GM23338 (cell line): Measurements from ENCODE around the gene SLAMF8. TPM values are rescaled to one million over a fixed set of nuclear protein-coding genes. Genes with fewer than 3 reads are reported as not detected.

Experiments used
- ATAC-seq: fragments of 200-7000 bp; cut with Tn5 transposase; 3 replicates; pipeline ENCODE4 v1.9.1; 2020
- DNase-seq: peaks from one replicate; pipeline ENCODE4 v3.0.0-alpha.2; 2015; ENCODE audit warnings: low spot score
- H2AFZ ChIP-seq: fragments of 200-600 bp; sonication (generic); 2 replicates; pipeline ENCODE4 v1.8.0; 2016; ENCODE audit warnings: antibody characterized with exemption, mild to moderate bottlenecking, moderate library complexity
- H3F3A ChIP-seq: fragments of 200-600 bp; sonication (generic); replicated peaks from 2 replicates; pipeline ENCODE4 v1.8.0; 2017; ENCODE audit warnings: antibody characterized with exemption, mixed run types, low read depth
- H3K27ac ChIP-seq: fragments of 200-600 bp; sonication (generic); 2 replicates; pipeline ENCODE4 v1.6.1; 2016; ENCODE audit warnings: low read depth
- H3K27me3 ChIP-seq: fragments of 200-600 bp; sonication (generic); 2 replicates; pipeline ENCODE4 v1.8.0; 2016; ENCODE audit warnings: mild to moderate bottlenecking, mixed run types, moderate library complexity; ENCODE audit not compliant: insufficient read depth
- H3K36me3 ChIP-seq: fragments of 200-600 bp; sonication (generic); 2 replicates; pipeline ENCODE4 v1.8.0; 2016; ENCODE audit warnings: mild to moderate bottlenecking; ENCODE audit not compliant: insufficient read depth
- H3K4me1 ChIP-seq: fragments of 200-600 bp; sonication (generic); 2 replicates; pipeline ENCODE4 v1.8.0; 2016; ENCODE audit warnings: mild to moderate bottlenecking, moderate library complexity; ENCODE audit not compliant: insufficient read depth
- H3K4me2 ChIP-seq: fragments of 200-600 bp; sonication (generic); 2 replicates; pipeline ENCODE4 v1.7.1; 2017; ENCODE audit warnings: mixed run types
- H3K4me3 ChIP-seq: fragments of 200-600 bp; sonication (generic); 2 replicates; pipeline ENCODE4 v1.6.1; 2016; ENCODE audit warnings: mixed run types
- H3K79me2 ChIP-seq: fragments of 200-600 bp; sonication (generic); replicated peaks from 2 replicates; pipeline ENCODE4 v1.8.0; 2017; ENCODE audit warnings: mild to moderate bottlenecking; ENCODE audit not compliant: insufficient read depth
- H3K9me2 ChIP-seq: fragments of 200-600 bp; sonication (generic); 2 replicates; pipeline ENCODE4 v1.8.0; 2017; ENCODE audit not compliant: insufficient read depth
- H4K20me1 ChIP-seq: fragments of 200-600 bp; sonication (generic); replicated peaks from 2 replicates; pipeline ENCODE4 v1.8.0; 2017; ENCODE audit warnings: mild to moderate bottlenecking; ENCODE audit not compliant: insufficient read depth
- H3K27ac Mint-ChIP-seq: 2 replicates; pipeline ENCODE4 v1.8.0; 2020; ENCODE audit warnings: inconsistent platforms, mild to moderate bottlenecking, moderate library complexity, mixed read lengths
- H3K27me3 Mint-ChIP-seq: 3 replicates; pipeline ENCODE4 v1.8.0; 2022; ENCODE audit warnings: low read depth, mild to moderate bottlenecking, moderate library complexity, mixed read lengths, inconsistent platforms; ENCODE audit not compliant: insufficient read depth, poor library complexity
- H3K36me3 Mint-ChIP-seq: 3 replicates; pipeline ENCODE4 v1.8.0; 2021; ENCODE audit warnings: low read depth, mild to moderate bottlenecking, inconsistent platforms, moderate library complexity, mixed read lengths
- H3K4me1 Mint-ChIP-seq: 3 replicates; pipeline ENCODE4 v1.8.0; 2020; ENCODE audit warnings: mild to moderate bottlenecking, inconsistent platforms, mixed read lengths
- H3K4me3 Mint-ChIP-seq: 3 replicates; pipeline ENCODE4 v1.8.0; 2021; ENCODE audit warnings: moderate library complexity, mild to moderate bottlenecking, inconsistent platforms, mixed read lengths
- H3K9me3 Mint-ChIP-seq: 3 replicates; pipeline ENCODE4 v1.8.0; 2020; ENCODE audit warnings: moderate library complexity, mild to moderate bottlenecking, inconsistent platforms, mixed read lengths
- CREB1 ChIP-seq: fragments of 250-450 bp; sonication (Bioruptor Pico); IDR thresholded peaks from 2 replicates; pipeline ENCODE4 v1.5.0; 2020; ENCODE audit warnings: low read depth, mild to moderate bottlenecking, moderate library complexity
- CTCF ChIP-seq, 2 experiments: fragments of 200-600 bp in 1 of 2; sonication (generic) in 1 of 2; conservative IDR thresholded peaks; 2 replicates each; pipeline versions ENCODE4 v1.5.1 to v1.6.1; 2016 to 2017; ENCODE audit warnings: antibody characterized with exemption in 2 of 2, low read depth in 2 of 2, mild to moderate bottlenecking in 2 of 2, moderate library complexity in 1 of 2
- ETS1 ChIP-seq: IDR thresholded peaks from 2 replicates; pipeline ENCODE4 v1.6.1; 2016; ENCODE audit warnings: antibody characterized with exemption
- EZH2 ChIP-seq: fragments of 200-600 bp; sonication (generic); IDR thresholded peaks from one replicate; pipeline ENCODE4 v1.8.0; 2017; ENCODE audit warnings: antibody characterized with exemption, mild to moderate bottlenecking, low read depth; ENCODE audit not compliant: unreplicated experiment
- JUNB ChIP-seq: IDR thresholded peaks from one replicate; pipeline ENCODE4 v1.6.1; 2016; ENCODE audit warnings: antibody characterized with exemption; ENCODE audit not compliant: unreplicated experiment
- NANOG ChIP-seq: IDR thresholded peaks from 2 replicates; pipeline ENCODE4 v1.6.1; 2016; ENCODE audit warnings: antibody characterized with exemption, borderline replicate concordance
- POLR2AphosphoS5 ChIP-seq: IDR thresholded peaks from 2 replicates; pipeline ENCODE4 v1.6.1; 2016; ENCODE audit warnings: antibody characterized with exemption, low read depth
- REST ChIP-seq: IDR thresholded peaks from one replicate; pipeline ENCODE4 v1.6.1; 2018; ENCODE audit warnings: antibody characterized with exemption; ENCODE audit not compliant: unreplicated experiment
- STAT1 ChIP-seq: IDR thresholded peaks from one replicate; pipeline ENCODE4 v1.6.1; 2016; ENCODE audit warnings: antibody characterized with exemption; ENCODE audit not compliant: unreplicated experiment
- ZNF114 ChIP-seq: fragments of 250-450 bp; sonication (Bioruptor Pico); IDR thresholded peaks from 2 replicates; pipeline ENCODE4 v1.5.0; 2020; ENCODE audit warnings: mild to moderate bottlenecking, moderate library complexity
- ZNF462 ChIP-seq: fragments of 250-450 bp; sonication (Bioruptor Pico); IDR thresholded peaks from 2 replicates; pipeline ENCODE4 v1.5.0; 2020; ENCODE audit warnings: mild to moderate bottlenecking, moderate library complexity
- polyA plus RNA-seq: library from polyadenylated mRNA; unstranded; fragments of >200 nt; fragmentation: Nextera tagmentation; extraction: Ambion mirVana; gene quantifications from 2 replicates; pipeline ENCODE4 v1.2.1, GENCODE V29; 2016
- total RNA-seq: library from RNA; depleted of rRNA; stranded (reverse); fragments of >200 nt; shearing (Covaris generic); gene quantifications from 2 replicates; pipeline ENCODE4 v1.2.3, GENCODE V29; 2014

SLAMF8 gene
- total and polyA plus RNA-seq, 2 experiments from 2014 or later = not detected

GRCh38 chr1:159854116-159854692 is 27.5 kb downstream of the SLAMF8 start:
- no peak for TF ChIP-seq NANOG
- TF ChIP-seq ZNF114 (CRISPR knock-in tag) = no peak
- TF ChIP-seq ETS1 = no peak
- TF ChIP-seq CREB1 = no peak
- no peak for TF ChIP-seq CTCF (conservative IDR thresholded peaks at IDR 0.05; ENCODE audit: low read depth in 2 of 2)
- no peak for TF ChIP-seq REST
- no peak for TF ChIP-seq POLR2AphosphoS5
- TF ChIP-seq STAT1 = no peak
- no peak for TF ChIP-seq JUNB
- no peak for TF ChIP-seq EZH2
- no peak for TF ChIP-seq ZNF462 (CRISPR knock-in tag)
- peaks cover 47% of the 10 kb centered on the region for H3K27me3 ChIP-seq
- H3K27me3 Mint-ChIP-seq = peaks cover 21% of the 10 kb centered on the region
- H3K4me1 Mint-ChIP-seq = peaks cover 9% of the 10 kb centered on the region
- H3K9me2 ChIP-seq = no peaks in the 10 kb centered on the region
- peak overlapping the region; percentile 82 for H3K4me3 ChIP-seq
- peak overlapping the region; percentile 94 for H2AFZ ChIP-seq
- ATAC-seq (peak; percentile 81), DNase-seq (peak; percentile 72)
- H3K9me3 Mint-ChIP-seq = no peaks in the 10 kb centered on the region
- H3K27ac ChIP-seq = no peak overlapping the region
- peak overlapping the region; percentile 74 for H3K4me2 ChIP-seq
- no peaks in the 10 kb centered on the region for H3K36me3 ChIP-seq
- H3K36me3 Mint-ChIP-seq = no peaks in the 10 kb centered on the region; the same call in 2 of the 3 replicates
- 0 out of 2 replicates have a peak, but pooled peaks cover 2% of the 10 kb centered on the region for H3F3A ChIP-seq
- H3K4me1 ChIP-seq = peaks cover 6% of the 10 kb centered on the region
- peak overlapping the region; percentile 84 for H3K4me3 Mint-ChIP-seq
- H3K27ac Mint-ChIP-seq = no peak overlapping the region
- H3K79me2 ChIP-seq = no peaks in the 10 kb centered on the region
- H4K20me1 ChIP-seq = no peaks in the 10 kb centered on the region
